ENCODE results near the gene ZNF598.

GRCh38 chr16:2028620-2029220, 19.1 kb upstream of the ZNF598 start:
- TF ChIP-seq GABPA (IDR thresholded peaks at IDR 0.05 in 1 of 2, conservative IDR thresholded peaks at IDR 0.05 in 1 of 2) (no peak), FOXA1 (IDR thresholded peaks at IDR 0.05) (no peak), FOXA2 (IDR thresholded peaks at IDR 0.05) (no peak), HNF4A (conservative IDR thresholded peaks at IDR 0.05) (no peak), SP1 (IDR thresholded peaks at IDR 0.05) (no peak), TAF1 (conservative IDR thresholded peaks at IDR 0.05) (no peak), MAX (IDR thresholded peaks at IDR 0.05) (no peak), RAD21 (IDR thresholded peaks at IDR 0.05) (no peak), YY1 (IDR thresholded peaks at IDR 0.05) (no peak), EGR1 (IDR thresholded peaks at IDR 0.05; ENCODE audit: low read depth in 2 of 2) (no peak), RXRA (IDR thresholded peaks at IDR 0.05) (no peak), HNF4G (IDR thresholded peaks at IDR 0.05) (no peak)
- TF ChIP-seq, protein P1, sequence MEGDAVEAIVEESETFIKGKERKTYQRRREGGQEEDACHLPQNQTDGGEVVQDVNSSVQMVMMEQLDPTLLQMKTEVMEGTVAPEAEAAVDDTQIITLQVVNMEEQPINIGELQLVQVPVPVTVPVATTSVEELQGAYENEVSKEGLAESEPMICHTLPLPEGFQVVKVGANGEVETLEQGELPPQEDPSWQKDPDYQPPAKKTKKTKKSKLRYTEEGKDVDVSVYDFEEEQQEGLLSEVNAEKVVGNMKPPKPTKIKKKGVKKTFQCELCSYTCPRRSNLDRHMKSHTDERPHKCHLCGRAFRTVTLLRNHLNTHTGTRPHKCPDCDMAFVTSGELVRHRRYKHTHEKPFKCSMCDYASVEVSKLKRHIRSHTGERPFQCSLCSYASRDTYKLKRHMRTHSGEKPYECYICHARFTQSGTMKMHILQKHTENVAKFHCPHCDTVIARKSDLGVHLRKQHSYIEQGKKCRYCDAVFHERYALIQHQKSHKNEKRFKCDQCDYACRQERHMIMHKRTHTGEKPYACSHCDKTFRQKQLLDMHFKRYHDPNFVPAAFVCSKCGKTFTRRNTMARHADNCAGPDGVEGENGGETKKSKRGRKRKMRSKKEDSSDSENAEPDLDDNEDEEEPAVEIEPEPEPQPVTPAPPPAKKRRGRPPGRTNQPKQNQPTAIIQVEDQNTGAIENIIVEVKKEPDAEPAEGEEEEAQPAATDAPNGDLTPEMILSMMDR (IDR thresholded peaks at IDR 0.05; ENCODE audit: low read depth, low read length, missing input control) = no peak
- TF ChIP-seq, protein P2, sequence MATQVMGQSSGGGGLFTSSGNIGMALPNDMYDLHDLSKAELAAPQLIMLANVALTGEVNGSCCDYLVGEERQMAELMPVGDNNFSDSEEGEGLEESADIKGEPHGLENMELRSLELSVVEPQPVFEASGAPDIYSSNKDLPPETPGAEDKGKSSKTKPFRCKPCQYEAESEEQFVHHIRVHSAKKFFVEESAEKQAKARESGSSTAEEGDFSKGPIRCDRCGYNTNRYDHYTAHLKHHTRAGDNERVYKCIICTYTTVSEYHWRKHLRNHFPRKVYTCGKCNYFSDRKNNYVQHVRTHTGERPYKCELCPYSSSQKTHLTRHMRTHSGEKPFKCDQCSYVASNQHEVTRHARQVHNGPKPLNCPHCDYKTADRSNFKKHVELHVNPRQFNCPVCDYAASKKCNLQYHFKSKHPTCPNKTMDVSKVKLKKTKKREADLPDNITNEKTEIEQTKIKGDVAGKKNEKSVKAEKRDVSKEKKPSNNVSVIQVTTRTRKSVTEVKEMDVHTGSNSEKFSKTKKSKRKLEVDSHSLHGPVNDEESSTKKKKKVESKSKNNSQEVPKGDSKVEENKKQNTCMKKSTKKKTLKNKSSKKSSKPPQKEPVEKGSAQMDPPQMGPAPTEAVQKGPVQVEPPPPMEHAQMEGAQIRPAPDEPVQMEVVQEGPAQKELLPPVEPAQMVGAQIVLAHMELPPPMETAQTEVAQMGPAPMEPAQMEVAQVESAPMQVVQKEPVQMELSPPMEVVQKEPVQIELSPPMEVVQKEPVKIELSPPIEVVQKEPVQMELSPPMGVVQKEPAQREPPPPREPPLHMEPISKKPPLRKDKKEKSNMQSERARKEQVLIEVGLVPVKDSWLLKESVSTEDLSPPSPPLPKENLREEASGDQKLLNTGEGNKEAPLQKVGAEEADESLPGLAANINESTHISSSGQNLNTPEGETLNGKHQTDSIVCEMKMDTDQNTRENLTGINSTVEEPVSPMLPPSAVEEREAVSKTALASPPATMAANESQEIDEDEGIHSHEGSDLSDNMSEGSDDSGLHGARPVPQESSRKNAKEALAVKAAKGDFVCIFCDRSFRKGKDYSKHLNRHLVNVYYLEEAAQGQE (IDR thresholded peaks at IDR 0.05) = no peak
